ENCODE results near the gene TPX2.

TPX2 gene

GRCh38 chr20:31760519-31761240 is 21.6 kb downstream of the TPX2 start:
- DNase-seq (ENCODE audit: low read depth): peak; percentile 24
- no peak for TF ChIP-seq CTCF (conservative IDR thresholded peaks at IDR 0.05; ENCODE audit: low read length)
- H3K4me3 ChIP-seq (ENCODE audit: low read length): no peak overlapping the region

- DNase-seq (ENCODE audit: low read depth): peak; percentile 54
- TF ChIP-seq CTCF (conservative IDR thresholded peaks at IDR 0.05; ENCODE audit: low read length): no peak
- no peak overlapping the region for H3K4me3 ChIP-seq (ENCODE audit: low read length)
Measured at GRCh38 chr20:31764641-31765305, 25.7 kb downstream of the TPX2 start.

GRCh38 chr20:31767805-31768204 is 28.7 kb downstream of the TPX2 start:
- TF ChIP-seq CTCF (conservative IDR thresholded peaks at IDR 0.05; ENCODE audit: low read length): no peak
- H3K4me3 ChIP-seq (ENCODE audit: low read length): no peak overlapping the region
- no peak for DNase-seq (ENCODE audit: low read depth)

- no peak for TF ChIP-seq CTCF (conservative IDR thresholded peaks at IDR 0.05; ENCODE audit: low read length)
- DNase-seq (ENCODE audit: low read depth): no peak
- H3K4me3 ChIP-seq (ENCODE audit: low read length): no peak overlapping the region
Measured at GRCh38 chr20:31769681-31770080, 30.6 kb downstream of the TPX2 start.

GRCh38 chr20:31770243-31770642 is 31.2 kb downstream of the TPX2 start:
- H3K4me3 ChIP-seq (ENCODE audit: low read length): no peak overlapping the region; the same call in 1 of the 2 replicates
- peak; percentile 14 for DNase-seq (ENCODE audit: low read depth)
- no peak for TF ChIP-seq CTCF (conservative IDR thresholded peaks at IDR 0.05; ENCODE audit: low read length)

GRCh38 chr20:31774408-31774807 is 35.3 kb downstream of the TPX2 start:
- no peak overlapping the region for H3K4me3 ChIP-seq (ENCODE audit: low read length)
- DNase-seq (ENCODE audit: low read depth): no peak
- no peak for TF ChIP-seq CTCF (conservative IDR thresholded peaks at IDR 0.05; ENCODE audit: low read length)

- no peak overlapping the region for H3K4me3 ChIP-seq (ENCODE audit: low read length)
- DNase-seq (ENCODE audit: low read depth): no peak
- TF ChIP-seq CTCF (conservative IDR thresholded peaks at IDR 0.05; ENCODE audit: low read length): no peak
Measured at GRCh38 chr20:31780839-31781238, 41.7 kb downstream of the TPX2 start.

Data from AG10803 (cell line).